Middle frontal gyrus (tissue), 1 donor: ENCODE data around the gene MYO1G.
"Not testable (repeated sequence)": the region's sequence is repeated elsewhere in the genome, so short reads cannot be mapped to it uniquely, and the experiment has no call there.

Source experiments
- DNase-seq: peaks from one replicate; pipeline ENCODE4 v3.0.0-alpha.2; 2015; ENCODE audit warnings: low spot score; ENCODE audit errors: extremely low spot score

Gene MYO1G

GRCh38 chr7:44999245-45000092, 20.7 kb upstream of the MYO1G start:
- DNase-seq = peak; percentile 94

- no peak for DNase-seq
Observed at GRCh38 chr7:44998153-44998871, 19.5 kb upstream of the MYO1G start.

GRCh38 chr7:44995555-44996493, 17.0 kb upstream of the MYO1G start:
- DNase-seq = no peak

GRCh38 chr7:44994877-44995554, 16.2 kb upstream of the MYO1G start:
- no peak for DNase-seq

DNA sequence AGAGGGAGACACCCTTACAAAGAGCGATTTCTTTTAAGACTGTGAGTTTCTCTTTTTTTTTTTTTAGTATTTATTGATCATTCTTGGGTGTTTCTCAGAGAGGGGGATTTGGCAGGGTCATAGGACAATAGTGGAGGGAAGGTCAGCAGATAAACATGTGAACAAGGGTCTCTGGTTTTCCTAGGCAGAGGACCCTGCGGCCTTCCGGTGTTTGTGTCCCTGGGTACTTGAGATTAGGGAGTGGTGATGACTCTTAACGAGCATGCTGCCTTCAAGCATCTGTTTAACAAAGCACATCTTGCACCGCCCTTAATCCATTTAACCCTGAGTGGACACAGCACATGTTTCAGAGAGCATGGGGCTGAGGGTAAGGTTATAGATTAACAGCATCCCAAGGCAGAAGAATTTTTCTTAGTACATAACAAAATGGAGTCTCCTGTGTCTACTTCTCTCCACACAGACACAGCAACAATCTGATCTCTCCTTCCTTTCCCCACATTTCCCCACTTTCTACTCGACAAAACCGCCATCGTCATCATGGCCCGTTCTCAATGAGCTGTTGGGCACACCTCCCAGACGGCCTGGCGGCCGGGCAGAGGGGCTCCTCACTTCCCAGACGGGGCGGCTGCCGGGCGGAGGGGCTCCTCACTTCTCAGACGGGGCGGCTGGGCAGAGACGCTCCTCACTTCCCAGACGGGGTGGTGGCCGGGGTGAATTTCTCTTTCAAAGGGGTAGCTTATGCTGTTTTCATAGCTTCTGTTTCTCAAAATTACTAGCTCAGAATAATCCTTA, 13.4 kb upstream of the MYO1G start:
- not testable (repeated sequence) for DNase-seq

GRCh38 chr7:44990109-44991023, 11.6 kb upstream of the MYO1G start:
- DNase-seq = no peak

- no peak for DNase-seq
Observed at GRCh38 chr7:44989132-44989531, 10.3 kb upstream of the MYO1G start.

- DNase-seq = no peak
Observed at GRCh38 chr7:44988701-44989100, 9.9 kb upstream of the MYO1G start.

DNA sequence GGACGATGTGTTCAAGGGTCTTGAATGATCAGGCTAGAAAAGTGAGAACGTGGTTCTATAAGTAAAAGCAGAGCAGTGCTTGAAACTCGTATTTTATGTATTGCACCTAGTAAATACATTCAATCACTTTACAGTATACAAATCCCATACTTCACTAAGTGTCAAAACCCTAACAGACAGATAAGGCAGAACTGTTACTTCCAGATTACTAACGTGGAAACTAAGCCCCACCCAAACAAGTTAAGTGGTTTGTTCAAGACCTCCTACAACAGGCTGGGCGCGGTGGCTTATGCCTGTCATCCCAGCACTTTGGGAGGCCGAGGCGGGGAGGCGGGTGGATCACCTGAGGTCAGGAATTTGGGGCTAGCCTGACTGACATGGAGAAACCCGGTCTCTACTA, 9.2 kb upstream of the MYO1G start:
- no peak for DNase-seq

- DNase-seq = no peak
Observed at GRCh38 chr7:44987457-44987856, 8.6 kb upstream of the MYO1G start.

DNA sequence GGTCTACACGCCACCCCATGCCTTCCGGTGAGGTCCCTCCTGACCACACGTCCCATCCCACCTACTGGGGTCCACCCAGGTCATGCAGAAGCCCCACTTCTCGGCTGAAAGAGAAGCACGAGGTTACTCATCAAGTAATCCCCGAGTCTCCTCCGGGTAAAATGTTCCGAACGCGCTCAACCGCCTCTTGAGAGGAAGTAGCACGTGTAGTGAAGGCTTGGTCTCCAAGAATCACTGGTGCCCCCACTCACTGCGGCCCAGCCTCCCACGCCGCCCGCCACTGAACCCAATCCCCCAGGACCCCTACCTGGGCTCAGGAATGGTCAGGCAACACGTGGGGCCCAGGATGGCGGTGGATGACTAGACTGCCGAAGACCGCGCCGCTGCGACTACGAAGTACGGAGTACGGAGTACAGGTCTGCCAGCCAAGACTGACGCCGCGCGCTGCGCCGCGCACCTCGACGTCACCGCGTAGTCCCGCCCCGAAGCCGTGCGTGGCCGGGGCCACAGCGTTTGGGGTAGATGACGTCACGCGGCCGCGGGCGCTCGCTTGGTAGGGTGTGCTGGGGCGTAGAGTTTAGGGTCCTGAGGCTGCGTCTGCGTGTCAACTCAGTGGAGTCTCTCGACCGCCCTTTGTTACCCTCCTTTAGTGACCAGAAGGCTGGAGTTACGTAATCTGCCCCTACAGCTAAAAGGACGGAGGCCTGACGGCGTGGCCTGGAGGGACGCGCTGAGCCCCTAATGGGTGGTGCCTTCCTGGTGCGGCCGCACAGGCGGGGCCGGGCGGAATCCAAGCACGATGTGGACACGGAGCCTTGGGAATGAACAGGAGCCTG, 7.6 kb upstream of the MYO1G start:
- peak; percentile 89 for DNase-seq

DNA sequence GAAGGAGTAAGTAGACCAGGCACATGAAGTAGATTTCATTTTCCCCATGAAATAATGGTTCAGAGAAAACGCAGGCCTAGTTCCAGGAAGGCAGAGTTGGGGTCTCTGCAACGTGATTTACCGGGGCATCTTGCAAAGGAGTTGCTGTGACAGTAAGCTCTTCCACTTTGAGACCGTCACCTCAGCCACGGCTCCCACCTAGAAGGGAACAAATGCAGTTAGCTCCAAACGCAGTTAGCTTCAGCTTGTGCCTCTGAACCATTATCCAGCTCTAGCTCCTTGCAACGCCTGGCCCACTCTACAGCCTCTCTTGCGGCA, 7.0 kb upstream of the MYO1G start:
- no peak for DNase-seq

DNA sequence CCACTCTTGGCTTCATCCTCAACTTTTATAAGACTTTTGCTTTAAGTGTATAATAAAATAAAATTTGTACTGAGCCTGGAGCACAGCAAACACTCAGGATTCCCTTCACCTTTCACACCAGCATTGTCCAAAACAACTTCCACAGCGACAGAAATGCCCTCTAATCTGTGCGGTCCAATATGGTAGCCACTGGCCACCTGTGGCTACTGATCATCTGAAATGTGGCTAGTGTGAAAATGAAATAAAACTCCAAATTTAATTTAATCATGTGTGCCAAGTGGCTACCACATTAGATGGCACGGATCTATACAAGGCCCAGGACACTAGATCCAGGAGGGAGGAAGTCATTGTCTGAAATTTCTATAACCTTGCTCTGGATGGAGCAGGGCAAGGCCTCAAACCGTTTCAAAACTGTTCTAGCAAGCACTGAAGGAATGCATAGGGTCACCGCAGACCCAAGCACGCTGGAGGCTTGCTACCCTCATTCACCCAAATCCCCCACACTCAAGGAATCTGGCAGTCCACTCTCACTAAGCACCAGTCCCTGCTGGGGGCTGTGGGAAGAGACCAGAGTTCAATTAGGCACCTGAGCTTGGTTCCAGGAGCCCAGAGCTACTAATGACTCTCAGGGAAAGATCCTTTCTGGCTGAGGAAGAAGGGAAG, 6.3 kb upstream of the MYO1G start:
- no peak for DNase-seq

DNA sequence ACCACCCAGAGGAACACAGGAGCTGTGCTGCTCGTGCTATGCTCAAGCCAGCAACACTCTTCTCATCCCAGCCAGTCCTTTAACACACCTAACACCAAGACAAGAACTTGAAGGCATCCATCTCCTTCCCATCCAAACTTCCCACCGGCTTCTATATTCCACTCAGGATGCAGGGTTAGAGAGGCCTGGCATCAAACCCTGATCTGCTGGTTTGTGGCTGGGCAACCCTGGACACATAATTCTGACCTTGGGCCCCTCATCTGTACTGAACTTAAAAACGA, 5.6 kb upstream of the MYO1G start:
- DNase-seq = no peak

DNA sequence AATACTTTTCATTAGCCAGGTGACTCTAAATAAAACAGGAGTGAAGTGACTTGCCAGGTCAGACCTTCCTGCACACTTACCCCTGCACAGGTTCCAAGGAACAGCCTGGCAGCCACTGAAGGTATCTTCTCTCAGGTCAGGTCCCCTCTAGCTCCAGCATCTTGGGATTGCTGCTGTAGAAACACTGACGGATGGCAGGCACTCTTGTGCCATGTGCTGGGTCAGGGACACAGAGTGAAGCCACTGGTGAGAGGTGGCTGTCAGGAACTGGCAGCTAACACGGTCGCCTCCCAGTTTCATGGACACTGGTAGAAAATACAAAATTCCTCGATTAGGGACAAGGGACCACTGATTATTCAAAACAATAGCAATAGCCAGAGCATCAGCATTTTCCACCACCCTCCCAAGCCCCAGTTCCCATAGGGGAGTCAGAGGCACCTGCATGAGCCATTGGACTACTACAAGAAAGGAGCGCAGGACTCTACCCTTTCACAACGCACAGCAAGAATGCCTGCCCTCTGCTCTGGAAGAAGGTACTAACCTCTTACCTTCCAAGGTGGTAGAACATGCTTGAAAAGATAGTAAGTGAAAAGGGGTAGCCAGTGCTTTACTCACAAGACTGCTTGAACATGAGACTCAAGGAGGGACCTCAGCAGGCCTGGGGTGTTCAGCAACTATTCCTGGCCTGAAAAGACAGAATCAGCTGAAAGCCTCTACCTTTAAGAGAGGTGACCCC, 5.1 kb upstream of the MYO1G start:
- no peak for DNase-seq

GRCh38 chr7:44982970-44983369, 4.2 kb upstream of the MYO1G start:
- DNase-seq = no peak

DNA sequence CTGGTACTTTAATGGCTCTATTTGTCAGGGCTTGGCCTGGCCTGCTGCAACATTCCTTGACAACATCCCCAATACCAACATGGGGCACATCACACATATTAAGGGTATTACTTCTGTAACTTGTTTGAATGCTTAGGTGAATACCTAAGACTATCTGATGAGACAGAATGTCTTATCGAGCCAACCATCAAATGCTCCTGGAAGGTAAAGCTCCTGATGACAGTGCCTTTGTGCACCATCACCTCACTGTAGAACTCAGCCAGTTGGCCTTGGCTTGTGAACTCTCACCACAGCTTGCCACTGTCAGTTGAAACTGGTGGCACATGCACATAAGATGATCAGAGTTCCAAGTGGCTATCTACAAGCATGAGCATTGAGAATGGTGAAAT, 3.7 kb upstream of the MYO1G start:
- no peak for DNase-seq
